K562 (cell line): Measurements from ENCODE around the gene ZNF689. TPM values are rescaled to one million over a fixed set of nuclear protein-coding genes. Genes with fewer than 3 reads are reported as not detected.
A peak's percentile ranks its signal among the peaks of the same experiment; 100 is the strongest.

Source experiments
- BRCA1 ChIP-seq, 2 experiments: fragments of 450-650 bp in 1 of 2; sonication (generic) in 1 of 2; formaldehyde crosslinking in 1 of 2; IDR thresholded peaks; 2 replicates each; pipeline versions ENCODE4 v1.5.0 to v1.6.1; 2017 to 2020; ENCODE audit warnings: mild to moderate bottlenecking in 1 of 2, missing genetic modification reagents in 1 of 2
- HMGN3 ChIP-seq: IDR thresholded peaks from 2 replicates; pipeline ENCODE4 v1.6.1; 2011; ENCODE audit warnings: borderline replicate concordance, low read depth, mild to moderate bottlenecking, mixed read lengths, low read length; ENCODE audit not compliant: insufficient read length; ENCODE audit errors: extremely low read depth
- IRF2 ChIP-seq: sonication (generic); formaldehyde crosslinking; IDR thresholded peaks from 2 replicates; pipeline ENCODE4 v1.8.1; 2022; ENCODE audit warnings: mild to moderate bottlenecking, missing genetic modification reagents
- MAFK ChIP-seq: IDR thresholded peaks from 2 replicates; pipeline ENCODE4 v1.6.1; 2011; ENCODE audit warnings: low read length, improper control_type of control experiment
- MBD2 ChIP-seq: sonication (generic); IDR thresholded peaks from 2 replicates; pipeline ENCODE4 v1.6.1; 2016; ENCODE audit warnings: low read depth, borderline replicate concordance
- NONO ChIP-seq, 2 experiments: fragments of 200-400 bp in 1 of 2; fragments of 450-650 bp in 1 of 2; formaldehyde crosslinking in 1 of 2; IDR thresholded peaks; 2 replicates each; pipeline ENCODE4 v1.6.1; 2017; ENCODE audit warnings: low read depth in 2 of 2, mild to moderate bottlenecking in 2 of 2, moderate library complexity in 2 of 2, low read length in 1 of 2
- NR2C1 ChIP-seq, 2 experiments: fragments of 450-650 bp; IDR thresholded peaks; 2 replicates each; pipeline ENCODE4 v1.6.1; 2017; ENCODE audit warnings: mild to moderate bottlenecking in 2 of 2, antibody characterized with exemption in 1 of 2, inconsistent platforms in 1 of 2, missing compliant biosample characterization in 1 of 2, missing genetic modification characterization in 1 of 2
- PPARD ChIP-seq: fragments of 250-450 bp; sonication (Bioruptor Pico); IDR thresholded peaks from 2 replicates; pipeline ENCODE4 v1.8.0; 2022; ENCODE audit warnings: inconsistent platforms, mild to moderate bottlenecking, moderate library complexity
- RFX1 ChIP-seq: fragments of 450-650 bp; IDR thresholded peaks from 2 replicates; pipeline ENCODE4 v1.6.1; 2016; ENCODE audit warnings: mild to moderate bottlenecking, moderate library complexity
- RFX7 ChIP-seq: fragments of 250-450 bp; sonication (Bioruptor Pico); IDR thresholded peaks from 2 replicates; pipeline ENCODE4 v1.5.1; 2021; ENCODE audit warnings: mild to moderate bottlenecking
- SRSF3 ChIP-seq: fragments of 200-400 bp; formaldehyde crosslinking; IDR thresholded peaks from 2 replicates; pipeline ENCODE4 v1.6.1; 2016; ENCODE audit warnings: mild to moderate bottlenecking, low read length, moderate library complexity; ENCODE audit not compliant: insufficient read depth
- SRSF7 ChIP-seq: fragments of 200-400 bp; formaldehyde crosslinking; optimal IDR thresholded peaks from 2 replicates; pipeline ENCODE3; 2017; ENCODE audit warnings: mild to moderate bottlenecking, low read depth, low read length
- TARDBP ChIP-seq: fragments of 450-650 bp; IDR thresholded peaks from 2 replicates; pipeline ENCODE4 v1.6.1; 2016
- polyA plus RNA-seq, 8 experiments: library from polyadenylated mRNA; depleted of rRNA in 4 of 8; stranded (reverse) in 5 of 8; unstranded in 3 of 8; fragments of >200 nt; fragmentation: Nextera tagmentation in 2 of 8; fragmentation: Illumina TruSeq in 1 of 8; extraction: Ambion mirVana in 2 of 8; extraction: Trizol in 1 of 8; gene quantifications; 2 replicates each; pipeline versions ENCODE4 v1.2.1 to v1.2.3, GENCODE V29; 2011 to 2014; ENCODE audit warnings: inconsistent platforms in 1 of 8, missing spikeins in 1 of 8
- total RNA-seq, 7 experiments: library from RNA; depleted of rRNA in 6 of 7; stranded (reverse); fragments of >200 nt in 6 of 7; fragmentation: Illumina TruSeq in 2 of 7; extraction: Trizol in 2 of 7; gene quantifications; 2 replicates each; pipeline versions ENCODE4 v1.2.1 to v1.2.3, GENCODE V29; 2011 to 2021; ENCODE audit warnings: low replicate concordance in 1 of 7
- TF ChIP-seq, protein P1 (sequence below): fragments of 250-450 bp; sonication (Bioruptor Pico); IDR thresholded peaks from 2 replicates; pipeline ENCODE4 v1.4.0; 2020; ENCODE audit warnings: mild to moderate bottlenecking, moderate library complexity, borderline replicate concordance
- TF ChIP-seq, protein P2 (sequence below): fragments of 250-450 bp; sonication (Bioruptor Pico); IDR thresholded peaks from 2 replicates; pipeline ENCODE4 v1.8.0; 2022; ENCODE audit warnings: moderate library complexity, mild to moderate bottlenecking, inconsistent platforms
- TF ChIP-seq, protein P3 (sequence below): fragments of 450-650 bp; conservative IDR thresholded peaks from 2 replicates; pipeline ENCODE4 v1.6.1; 2016; ENCODE audit warnings: missing genetic modification characterization, low read depth, mild to moderate bottlenecking, missing compliant biosample characterization, moderate library complexity
- TF ChIP-seq, protein P4 (sequence below): fragments of 250-450 bp; sonication (Bioruptor Pico); IDR thresholded peaks from 2 replicates; pipeline ENCODE4 v1.4.0; 2020; ENCODE audit warnings: mild to moderate bottlenecking, moderate library complexity

The ZNF689 gene
- total and polyA plus RNA-seq, 9 of the 15 experiments (the other 6 are each of a cell fraction or from before 2014, with no cell fraction given), result 5.4 to 15.4 (median 10.8) TPM

- TF ChIP-seq, protein P1, sequence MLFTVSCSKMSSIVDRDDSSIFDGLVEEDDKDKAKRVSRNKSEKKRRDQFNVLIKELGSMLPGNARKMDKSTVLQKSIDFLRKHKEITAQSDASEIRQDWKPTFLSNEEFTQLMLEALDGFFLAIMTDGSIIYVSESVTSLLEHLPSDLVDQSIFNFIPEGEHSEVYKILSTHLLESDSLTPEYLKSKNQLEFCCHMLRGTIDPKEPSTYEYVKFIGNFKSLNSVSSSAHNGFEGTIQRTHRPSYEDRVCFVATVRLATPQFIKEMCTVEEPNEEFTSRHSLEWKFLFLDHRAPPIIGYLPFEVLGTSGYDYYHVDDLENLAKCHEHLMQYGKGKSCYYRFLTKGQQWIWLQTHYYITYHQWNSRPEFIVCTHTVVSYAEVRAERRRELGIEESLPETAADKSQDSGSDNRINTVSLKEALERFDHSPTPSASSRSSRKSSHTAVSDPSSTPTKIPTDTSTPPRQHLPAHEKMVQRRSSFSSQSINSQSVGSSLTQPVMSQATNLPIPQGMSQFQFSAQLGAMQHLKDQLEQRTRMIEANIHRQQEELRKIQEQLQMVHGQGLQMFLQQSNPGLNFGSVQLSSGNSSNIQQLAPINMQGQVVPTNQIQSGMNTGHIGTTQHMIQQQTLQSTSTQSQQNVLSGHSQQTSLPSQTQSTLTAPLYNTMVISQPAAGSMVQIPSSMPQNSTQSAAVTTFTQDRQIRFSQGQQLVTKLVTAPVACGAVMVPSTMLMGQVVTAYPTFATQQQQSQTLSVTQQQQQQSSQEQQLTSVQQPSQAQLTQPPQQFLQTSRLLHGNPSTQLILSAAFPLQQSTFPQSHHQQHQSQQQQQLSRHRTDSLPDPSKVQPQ (CRISPR knock-in tag), result no peak
- no peak for TF ChIP-seq IRF2 (CRISPR knock-in tag)
- TF ChIP-seq SRSF3, result no peak
- no peak for TF ChIP-seq MAFK
- TF ChIP-seq HMGN3, result peak; percentile 85
- TF ChIP-seq SRSF7, result no peak
- TF ChIP-seq MBD2, result peak; percentile 99
- peak; percentile 95 for TF ChIP-seq NR2C1 (IDR thresholded peaks at IDR 0.05)
- peak; percentile 96 for TF ChIP-seq NR2C1 (tag; IDR thresholded peaks at IDR 0.05)
- no peak for TF ChIP-seq PPARD (CRISPR knock-in tag)
- no peak for TF ChIP-seq BRCA1 (IDR thresholded peaks at IDR 0.05)
- TF ChIP-seq BRCA1 (CRISPR knock-in tag; IDR thresholded peaks at IDR 0.05), result no peak
- TF ChIP-seq, protein P2, sequence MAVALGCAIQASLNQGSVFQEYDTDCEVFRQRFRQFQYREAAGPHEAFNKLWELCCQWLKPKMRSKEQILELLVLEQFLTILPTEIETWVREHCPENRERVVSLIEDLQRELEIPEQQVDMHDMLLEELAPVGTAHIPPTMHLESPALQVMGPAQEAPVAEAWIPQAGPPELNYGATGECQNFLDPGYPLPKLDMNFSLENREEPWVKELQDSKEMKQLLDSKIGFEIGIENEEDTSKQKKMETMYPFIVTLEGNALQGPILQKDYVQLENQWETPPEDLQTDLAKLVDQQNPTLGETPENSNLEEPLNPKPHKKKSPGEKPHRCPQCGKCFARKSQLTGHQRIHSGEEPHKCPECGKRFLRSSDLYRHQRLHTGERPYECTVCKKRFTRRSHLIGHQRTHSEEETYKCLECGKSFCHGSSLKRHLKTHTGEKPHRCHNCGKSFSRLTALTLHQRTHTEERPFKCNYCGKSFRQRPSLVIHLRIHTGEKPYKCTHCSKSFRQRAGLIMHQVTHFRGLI, result no peak
- no peak for TF ChIP-seq TARDBP
- TF ChIP-seq, protein P3, sequence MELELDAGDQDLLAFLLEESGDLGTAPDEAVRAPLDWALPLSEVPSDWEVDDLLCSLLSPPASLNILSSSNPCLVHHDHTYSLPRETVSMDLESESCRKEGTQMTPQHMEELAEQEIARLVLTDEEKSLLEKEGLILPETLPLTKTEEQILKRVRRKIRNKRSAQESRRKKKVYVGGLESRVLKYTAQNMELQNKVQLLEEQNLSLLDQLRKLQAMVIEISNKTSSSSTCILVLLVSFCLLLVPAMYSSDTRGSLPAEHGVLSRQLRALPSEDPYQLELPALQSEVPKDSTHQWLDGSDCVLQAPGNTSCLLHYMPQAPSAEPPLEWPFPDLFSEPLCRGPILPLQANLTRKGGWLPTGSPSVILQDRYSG (tag), result peak; percentile 68; the same call in 1 of the 2 replicates
- peak; percentile 35 to 68; a peak in 2 of 4 replicates for TF ChIP-seq NONO (IDR thresholded peaks at IDR 0.05; ENCODE audit: low read depth in 2 of 2, low read length in 1 of 2)
- peak; percentile 67 for TF ChIP-seq RFX1
- TF ChIP-seq, protein P4, sequence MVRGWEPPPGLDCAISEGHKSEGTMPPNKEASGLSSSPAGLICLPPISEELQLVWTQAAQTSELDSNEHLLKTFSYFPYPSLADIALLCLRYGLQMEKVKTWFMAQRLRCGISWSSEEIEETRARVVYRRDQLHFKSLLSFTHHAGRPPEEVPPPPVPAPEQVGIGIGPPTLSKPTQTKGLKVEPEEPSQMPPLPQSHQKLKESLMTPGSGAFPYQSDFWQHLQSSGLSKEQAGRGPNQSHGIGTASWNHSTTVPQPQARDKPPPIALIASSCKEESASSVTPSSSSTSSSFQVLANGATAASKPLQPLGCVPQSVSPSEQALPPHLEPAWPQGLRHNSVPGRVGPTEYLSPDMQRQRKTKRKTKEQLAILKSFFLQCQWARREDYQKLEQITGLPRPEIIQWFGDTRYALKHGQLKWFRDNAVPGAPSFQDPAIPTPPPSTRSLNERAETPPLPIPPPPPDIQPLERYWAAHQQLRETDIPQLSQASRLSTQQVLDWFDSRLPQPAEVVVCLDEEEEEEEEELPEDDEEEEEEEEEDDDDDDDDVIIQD, result 0 out of 2 replicates have a peak, but pooled peaks have one; percentile 22
- TF ChIP-seq RFX7 (CRISPR knock-in tag), result no peak
These were observed 38.5 kb downstream of the ZNF689 start, which contains the start of gene ZNF688 (continued) for GRCh38 chr16:30571445-30572322.
